ENCODE measurements around the gene P4HB. TPM values are rescaled to one million over a fixed set of nuclear protein-coding genes. Genes with fewer than 3 reads are reported as not detected.

P4HB gene
- polyA plus RNA-seq, 1 donor, result 366 TPM

- DNase-seq, result no peak
Observed at GRCh38 chr17:81829858-81830257, 30.5 kb downstream of the P4HB start.

GRCh38 chr17:81828656-81829055 lies 31.7 kb downstream of the P4HB start:
- DNase-seq, result no peak

DNA sequence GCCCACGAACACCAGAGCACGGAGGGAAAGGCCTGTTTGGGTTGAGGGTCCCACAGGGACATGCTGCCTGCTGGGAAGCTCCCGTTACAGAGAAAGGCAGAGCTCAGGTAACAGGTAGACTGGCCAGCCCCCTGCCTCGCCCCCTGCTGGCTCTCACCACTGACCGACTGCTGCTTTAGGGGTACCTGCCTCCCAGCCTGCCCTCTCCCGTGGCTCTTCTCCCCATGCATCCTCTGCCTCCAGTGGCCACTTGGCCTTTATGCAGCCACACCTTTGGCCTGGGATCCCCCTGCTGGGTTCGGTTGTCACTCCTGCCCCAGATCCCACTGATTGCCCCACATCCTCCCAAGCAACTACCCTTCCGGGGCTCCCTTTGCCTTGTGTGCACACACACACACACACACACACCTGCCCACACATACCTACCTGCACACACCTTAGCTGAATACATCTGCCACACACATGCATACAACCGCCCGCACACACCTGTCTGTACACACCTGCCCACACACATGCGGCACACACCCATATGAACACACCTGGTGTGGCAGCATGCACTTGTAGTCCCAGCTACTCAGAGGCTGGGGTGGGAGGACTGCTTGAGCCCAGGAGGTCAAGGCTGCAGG lies 34.4 kb downstream of the P4HB start:
- no peak for DNase-seq

DNA sequence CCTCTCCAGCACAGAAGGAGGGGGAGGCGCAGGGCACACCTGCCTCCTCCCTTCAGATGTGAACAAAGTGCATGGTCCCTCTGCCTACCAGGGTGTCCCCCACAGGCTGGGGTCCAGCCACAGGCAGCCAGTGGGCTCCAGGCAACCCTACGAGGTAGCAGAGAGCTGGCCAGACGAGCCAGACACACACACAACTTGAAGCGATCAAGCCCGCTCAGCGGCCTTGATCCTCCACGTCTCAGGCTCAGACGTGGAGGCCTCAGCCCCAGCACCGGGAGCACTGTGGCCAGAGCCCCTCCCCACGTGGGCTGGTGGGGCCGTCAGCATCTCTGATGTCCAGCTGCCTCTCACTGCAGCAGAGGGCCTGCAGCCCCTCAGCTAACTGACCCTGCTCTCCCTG lies 35.7 kb downstream of the P4HB start:
- DNase-seq, result no peak

DNA sequence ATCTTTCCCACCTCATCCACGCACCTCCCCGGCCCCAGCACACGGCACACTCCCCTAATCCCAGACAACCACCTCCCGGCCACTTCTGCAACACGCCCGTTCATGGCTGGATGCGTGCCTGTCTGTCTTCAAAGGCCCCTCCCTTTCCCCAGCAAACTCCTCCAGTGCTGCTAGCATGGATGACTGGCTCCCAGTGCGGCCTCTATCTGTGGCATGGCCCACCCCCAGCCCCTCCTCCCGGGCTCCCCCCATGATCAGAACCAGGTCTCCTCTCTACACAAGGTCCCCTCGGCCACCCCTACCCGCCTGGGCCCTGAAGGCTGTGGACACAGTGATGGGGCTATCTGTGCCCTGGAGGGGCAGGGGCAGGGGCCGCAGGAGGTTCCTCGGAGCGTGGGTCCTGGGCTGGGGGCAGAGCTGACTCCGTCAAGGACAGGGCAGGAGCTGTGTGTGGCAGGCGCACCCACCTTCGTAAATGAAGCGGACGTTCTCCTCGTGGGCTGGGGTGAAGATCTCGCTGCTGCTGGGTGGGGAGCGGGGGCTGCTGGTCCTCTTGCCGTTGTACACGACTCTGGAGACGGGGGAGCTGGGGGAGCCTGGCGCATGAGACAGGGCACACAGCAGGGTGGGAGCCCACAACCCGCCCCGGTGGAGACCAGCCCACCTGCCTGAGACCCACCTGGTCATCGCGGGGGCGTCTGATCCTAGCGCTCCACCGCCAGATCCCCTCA lies 36.4 kb downstream of the P4HB start:
- no peak for DNase-seq

GRCh38 chr17:81822996-81823819 lies 37.1 kb downstream of the P4HB start:
- DNase-seq, result no peak

- no peak for DNase-seq
Observed at GRCh38 chr17:81822312-81822637, 38.1 kb downstream of the P4HB start.

GRCh38 chr17:81821603-81822311 lies 38.6 kb downstream of the P4HB start:
- peak; percentile 29 for DNase-seq

- DNase-seq, result no peak
Observed at GRCh38 chr17:81821147-81821546, 39.2 kb downstream of the P4HB start.

DNA sequence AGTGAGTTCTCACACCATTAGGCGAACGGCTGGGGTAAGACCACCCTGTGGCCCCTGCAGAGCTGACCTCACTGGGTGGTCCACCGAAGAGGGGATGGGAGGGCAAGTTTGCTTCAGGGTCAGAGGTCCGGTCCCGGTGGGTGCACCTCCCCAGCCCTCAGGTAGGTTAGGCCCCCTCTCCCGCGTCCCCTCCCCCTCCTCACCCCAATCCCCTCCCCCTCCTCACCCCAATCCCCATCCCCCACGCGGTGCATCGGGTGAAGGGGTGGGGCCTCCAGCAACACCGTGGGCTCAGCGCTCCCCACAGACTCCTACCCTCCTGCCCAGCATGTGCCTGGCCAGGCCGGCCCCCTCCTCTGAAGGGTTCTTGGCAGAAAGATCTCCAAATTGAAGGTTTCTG lies 40.6 kb downstream of the P4HB start:
- no peak for DNase-seq

GRCh38 chr17:81817758-81818147 lies 42.6 kb downstream of the P4HB start:
- no peak for DNase-seq

- DNase-seq, result no peak
Observed at GRCh38 chr17:81815646-81815986, 44.7 kb downstream of the P4HB start.

- DNase-seq, result no peak
Observed at GRCh38 chr17:81814748-81815645, 45.3 kb downstream of the P4HB start.

- no peak for DNase-seq
Observed at GRCh38 chr17:81813861-81814683, 46.3 kb downstream of the P4HB start.

- DNase-seq, result no peak
Observed at GRCh38 chr17:81813371-81813684, 47.0 kb downstream of the P4HB start.

GRCh38 chr17:81812571-81813370 lies 47.6 kb downstream of the P4HB start:
- no peak for DNase-seq

GRCh38 chr17:81811705-81812570 lies 48.4 kb downstream of the P4HB start:
- DNase-seq, result no peak

GRCh38 chr17:81810892-81811704 lies 49.2 kb downstream of the P4HB start:
- DNase-seq, result no peak

- no peak for DNase-seq
Observed at GRCh38 chr17:81810476-81810875, 49.9 kb downstream of the P4HB start.

Data from hindlimb muscle (tissue), 1 donor.